Bronchial epithelial cell (primary cell): Measurements from ENCODE around the gene CNEP1R1. TPM values are rescaled to one million over a fixed set of nuclear protein-coding genes. Genes with fewer than 3 reads are reported as not detected.

Experiments used
- DNase-seq: peaks from one replicate; pipeline ENCODE4 v3.0.0-alpha.2; 2010; ENCODE audit warnings: low read depth
- FAIRE-seq: peaks from 2 replicates; lab custom pipeline; 2011; peaks lifted over from hg19 to GRCh38; lab: Jason Lieb, UNC
- H3K27me3 ChIP-seq: 2 replicates; pipeline ENCODE4 v1.5.1; 2011; ENCODE audit warnings: low read length; ENCODE audit not compliant: control insufficient read depth, insufficient read depth
- H3K36me3 ChIP-seq: 2 replicates; pipeline ENCODE4 v1.5.1; 2011; ENCODE audit warnings: low read length; ENCODE audit not compliant: control insufficient read depth, insufficient read depth
- H3K4me3 ChIP-seq: 2 replicates; pipeline ENCODE4 v1.5.1; 2011; ENCODE audit warnings: mild to moderate bottlenecking, low read depth, low read length, control low read depth
- CTCF ChIP-seq: IDR thresholded peaks from 2 replicates; pipeline ENCODE4 v1.5.1; 2011; ENCODE audit warnings: mild to moderate bottlenecking, moderate library complexity, low read length, control low read depth, inconsistent platforms; ENCODE audit not compliant: insufficient read depth, severe bottlenecking
- total RNA-seq: library from RNA; depleted of rRNA; stranded (reverse); fragments of >200 nt; gene quantifications from 2 replicates; pipeline ENCODE4 v1.2.1, GENCODE V29; 2014

Gene CNEP1R1
- total RNA-seq, 1 donor from 2014 or later: 23.7 TPM

DNA sequence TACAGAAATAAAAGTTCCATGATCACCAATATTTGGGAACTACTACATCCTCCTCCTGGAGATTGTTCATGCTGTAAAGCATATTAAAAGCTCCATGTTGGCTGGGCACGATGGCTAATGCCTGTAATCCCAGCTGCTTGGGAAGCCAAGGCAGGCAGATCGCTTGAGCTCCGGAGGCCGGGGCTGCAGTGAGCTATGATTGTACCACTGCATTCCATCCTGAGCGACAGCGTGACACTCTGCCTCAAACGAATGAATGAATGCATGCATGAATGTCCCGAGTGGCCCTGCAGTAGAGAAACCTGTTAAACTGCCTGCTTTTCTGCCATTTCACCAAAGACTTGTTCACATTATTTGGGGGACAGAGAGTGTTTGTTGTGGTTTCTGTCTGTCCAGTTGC lies 15.0 kb downstream of the CNEP1R1 start:
- Histone ChIP-seq H3K27me3 (no peaks in the 10 kb centered on the region), H3K4me3 (no peak overlapping the region), H3K36me3 (no peaks in the 10 kb centered on the region)
- FAIRE-seq (no peak), DNase-seq (no peak)
- no peak for TF ChIP-seq CTCF

DNA sequence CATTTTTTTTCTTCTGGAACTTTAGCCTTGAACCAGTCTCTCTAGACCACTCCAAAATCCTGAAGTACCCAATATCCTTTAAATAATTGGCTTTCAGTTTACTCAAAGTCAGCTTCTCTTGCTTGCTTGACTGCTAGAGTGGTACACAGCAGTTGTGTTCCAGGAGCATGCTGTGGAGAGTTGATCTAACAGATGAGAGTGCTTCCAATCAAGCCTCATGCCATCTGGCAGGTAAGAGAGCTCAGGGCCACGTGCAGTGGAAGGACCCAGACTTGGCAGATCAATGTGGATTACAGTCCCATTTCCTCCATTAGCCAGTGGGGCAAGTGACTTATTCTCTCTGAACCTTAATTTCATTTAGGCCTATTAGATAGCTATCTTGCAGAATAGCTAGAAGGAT lies 15.7 kb downstream of the CNEP1R1 start:
- DNase-seq (no peak), FAIRE-seq (no peak)
- TF ChIP-seq CTCF: no peak
- no peak overlapping the region for H3K4me3 ChIP-seq
- H3K36me3 ChIP-seq: no peaks in the 10 kb centered on the region
- no peaks in the 10 kb centered on the region for H3K27me3 ChIP-seq

GRCh38 chr16:50043358-50043757 lies 18.3 kb downstream of the CNEP1R1 start:
- Histone ChIP-seq H3K4me3 (no peak overlapping the region), H3K27me3 (no peaks in the 10 kb centered on the region), H3K36me3 (no peaks in the 10 kb centered on the region)
- no peak for DNase-seq
- FAIRE-seq: no peak
- no peak for TF ChIP-seq CTCF

DNA sequence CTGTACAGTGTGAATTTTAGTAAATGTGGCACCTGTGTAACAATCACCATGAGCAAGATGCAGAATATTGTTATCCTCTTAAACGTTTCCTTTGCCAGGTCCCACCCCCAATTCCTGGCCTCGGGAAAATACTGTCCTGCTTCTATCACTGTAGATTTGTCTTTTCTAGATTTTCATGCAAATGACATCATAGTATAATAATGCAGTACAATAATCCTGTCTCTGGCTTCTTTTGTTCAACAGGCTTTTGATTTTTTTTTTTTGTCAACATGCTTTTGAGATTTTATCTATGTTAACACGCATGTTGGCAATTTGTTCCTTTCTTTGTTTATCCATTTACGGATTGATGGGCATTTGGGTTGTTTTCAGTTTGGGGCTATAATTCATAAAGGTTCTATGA lies 20.4 kb downstream of the CNEP1R1 start:
- DNase-seq: no peak
- TF ChIP-seq CTCF: no peak
- FAIRE-seq: no peak
- no peak overlapping the region for H3K4me3 ChIP-seq
- H3K36me3 ChIP-seq: no peaks in the 10 kb centered on the region
- no peaks in the 10 kb centered on the region for H3K27me3 ChIP-seq

DNA sequence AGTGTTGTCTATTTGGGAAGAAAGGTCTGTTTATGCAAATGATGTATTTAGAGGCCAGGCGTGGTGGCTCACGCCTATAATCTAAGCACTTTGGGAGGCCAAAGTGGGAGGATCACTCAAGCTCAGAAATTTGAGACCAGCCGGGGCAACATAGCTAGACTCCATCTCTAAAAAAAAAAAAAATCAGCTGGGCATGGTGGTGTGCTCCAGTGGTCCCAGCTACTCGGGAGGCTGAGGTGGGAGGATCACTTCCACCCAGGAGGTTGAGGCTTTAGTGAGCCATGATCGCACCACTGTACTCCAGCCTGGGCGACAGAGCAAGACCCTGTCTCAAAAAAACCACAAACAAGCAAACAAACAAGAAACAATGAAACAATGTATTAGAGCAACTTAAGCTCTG lies 21.8 kb downstream of the CNEP1R1 start:
- TF ChIP-seq CTCF: no peak
- no peak overlapping the region for H3K4me3 ChIP-seq
- H3K36me3 ChIP-seq: no peaks in the 10 kb centered on the region
- DNase-seq (no peak), FAIRE-seq (no peak)
- H3K27me3 ChIP-seq: no peaks in the 10 kb centered on the region

DNA sequence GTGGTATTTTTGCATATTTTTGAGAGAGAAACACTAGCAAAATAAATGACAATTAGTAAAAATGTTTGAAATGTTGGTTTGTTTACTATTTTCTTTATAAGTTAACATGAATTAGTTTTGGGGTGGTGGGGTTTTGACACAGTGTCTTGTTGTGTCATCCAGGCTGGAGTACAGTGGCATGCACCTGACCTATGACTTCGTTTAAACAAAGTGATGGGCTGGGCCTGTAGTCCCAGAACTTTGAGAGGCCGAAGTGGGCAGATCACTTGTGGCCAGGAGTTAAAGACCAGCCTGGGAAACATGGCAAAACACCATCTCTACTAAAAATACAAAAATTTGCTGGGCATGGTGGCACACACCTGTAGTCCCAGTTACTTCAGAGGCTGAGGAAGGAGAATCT lies 22.8 kb downstream of the CNEP1R1 start:
- H3K4me3 ChIP-seq: no peak overlapping the region
- no peaks in the 10 kb centered on the region for H3K27me3 ChIP-seq
- no peaks in the 10 kb centered on the region for H3K36me3 ChIP-seq
- TF ChIP-seq CTCF: no peak
- no peak for FAIRE-seq
- DNase-seq: no peak
